ENCODE data around the gene HOGA1.
"Not testable (repeated sequence)": the region's sequence is repeated elsewhere in the genome, so short reads cannot be mapped to it uniquely, and the experiment has no call there.

Gene HOGA1

GRCh38 chr10:97607095-97607636 lies 23.0 kb downstream of the HOGA1 start:
- no peak overlapping the region for H3K4me3 ChIP-seq (ENCODE audit: low read depth, low read length)

- no peak overlapping the region for H3K4me3 ChIP-seq (ENCODE audit: low read depth, low read length)
These were observed 24.9 kb downstream of the HOGA1 start for GRCh38 chr10:97608991-97609561.

- H3K4me3 ChIP-seq (ENCODE audit: low read depth, low read length): no peak overlapping the region
These were observed 27.3 kb downstream of the HOGA1 start for GRCh38 chr10:97611473-97611872.

- H3K4me3 ChIP-seq (ENCODE audit: low read depth, low read length): no peak overlapping the region
These were observed 28.2 kb downstream of the HOGA1 start for GRCh38 chr10:97612386-97612785.

- no peak overlapping the region for H3K4me3 ChIP-seq (ENCODE audit: low read depth, low read length)
These were observed 34.1 kb downstream of the HOGA1 start for GRCh38 chr10:97618285-97618684.

- H3K4me3 ChIP-seq (ENCODE audit: low read depth, low read length): no peak overlapping the region
These were observed 34.5 kb downstream of the HOGA1 start for GRCh38 chr10:97618733-97619132.

GRCh38 chr10:97623277-97623676 lies 39.1 kb downstream of the HOGA1 start:
- no peak overlapping the region for H3K4me3 ChIP-seq (ENCODE audit: low read depth, low read length)

GRCh38 chr10:97627731-97628130 lies 43.5 kb downstream of the HOGA1 start:
- H3K4me3 ChIP-seq (ENCODE audit: low read depth, low read length): no peak overlapping the region

GRCh38 chr10:97628228-97628627 lies 44.0 kb downstream of the HOGA1 start:
- no peak overlapping the region for H3K4me3 ChIP-seq (ENCODE audit: low read depth, low read length)

GRCh38 chr10:97629289-97629688 lies 45.1 kb downstream of the HOGA1 start:
- H3K4me3 ChIP-seq (ENCODE audit: low read depth, low read length): no peak overlapping the region

GRCh38 chr10:97631098-97631497 lies 46.9 kb downstream of the HOGA1 start:
- no peak overlapping the region for H3K4me3 ChIP-seq (ENCODE audit: low read depth, low read length)

GRCh38 chr10:97632949-97633884 lies 49.0 kb downstream of the HOGA1 start, which contains the start of gene MORN4:
Gene MORN4, minus strand, starts transcription at chr10:97633500. Its CDS starts 13,847 bp downstream, at chr10:97619653.
- peak within 1 kb of the TSS; percentile 88 for H3K4me3 ChIP-seq (ENCODE audit: low read depth, low read length)

- H3K4me3 ChIP-seq (ENCODE audit: low read depth, low read length): no peak overlapping the region
These were observed 49.7 kb downstream of the HOGA1 start for GRCh38 chr10:97633921-97634320.

- no peak overlapping the region for H3K4me3 ChIP-seq (ENCODE audit: low read depth, low read length)
These were observed 51.4 kb downstream of the HOGA1 start for GRCh38 chr10:97635577-97635976.

GRCh38 chr10:97639090-97639489 lies 54.9 kb downstream of the HOGA1 start:
- H3K4me3 ChIP-seq (ENCODE audit: low read depth, low read length): not testable (repeated sequence)

- peak within 1 kb of the TSS; percentile 83 for H3K4me3 ChIP-seq (ENCODE audit: low read depth, low read length)
These were observed 56.1 kb downstream of the HOGA1 start, which contains the start of gene PI4K2A for GRCh38 chr10:97640174-97640867. Gene PI4K2A, plus strand, starts transcription at chr10:97640671. Its CDS starts 72 bp downstream, at chr10:97640743.

GRCh38 chr10:97640868-97641811 lies 57.0 kb downstream of the HOGA1 start:
- H3K4me3 ChIP-seq (ENCODE audit: low read depth, low read length): peak overlapping the region; percentile 83

GRCh38 chr10:97642471-97643159 lies 58.4 kb downstream of the HOGA1 start:
- not testable (repeated sequence) for H3K4me3 ChIP-seq (ENCODE audit: low read depth, low read length)

- H3K4me3 ChIP-seq (ENCODE audit: low read depth, low read length): no peak overlapping the region
These were observed 59.3 kb downstream of the HOGA1 start for GRCh38 chr10:97643441-97643985.

All from iPS-11a (cell line).